Neural cell (in vitro differentiated cells): ENCODE data around the gene ZNF695. TPM values are rescaled to one million over a fixed set of nuclear protein-coding genes. Genes with fewer than 3 reads are reported as not detected.

Experiments used
- H2AFZ ChIP-seq: fragments of 200-600, 300-800 bp; sonication (generic), shearing (Covaris generic); 2 replicates; pipeline ENCODE4 v1.6.0; 2014; ENCODE audit warnings: low read depth, mild to moderate bottlenecking, antibody characterized with exemption, low read length, moderate library complexity
- H3F3A ChIP-seq: fragments of 200-600 bp; shearing (Covaris generic); 2 replicates; pipeline ENCODE4 v1.6.1; 2016; ENCODE audit warnings: mild to moderate bottlenecking, moderate library complexity, mixed read lengths, antibody characterized with exemption, low read length; ENCODE audit not compliant: insufficient read depth, poor library complexity, severe bottlenecking
- H3K27ac ChIP-seq: fragments of 200-600, 300-800 bp; sonication (generic), shearing (Covaris generic); 2 replicates; pipeline ENCODE4 v1.5.1; 2014; ENCODE audit warnings: mild to moderate bottlenecking, low read length, moderate library complexity
- H3K27me3 ChIP-seq: fragments of 300-800, 200-600 bp; sonication (generic), shearing (Covaris generic); 2 replicates; pipeline ENCODE4 v1.6.0; 2014; ENCODE audit warnings: mild to moderate bottlenecking, low read depth, low read length, moderate library complexity; ENCODE audit not compliant: insufficient read depth
- H3K36me3 ChIP-seq: fragments of 300-800, 200-600 bp; sonication (generic), shearing (Covaris generic); 2 replicates; pipeline ENCODE4 v1.5.1; 2014; ENCODE audit warnings: mild to moderate bottlenecking, antibody characterized with exemption, low read length, moderate library complexity; ENCODE audit not compliant: insufficient read depth
- H3K4me2 ChIP-seq: fragments of 300-800, 200-600 bp; sonication (generic), shearing (Covaris generic); 2 replicates; pipeline ENCODE4 v1.6.0; 2014; ENCODE audit warnings: mild to moderate bottlenecking, low read length
- H3K4me3 ChIP-seq: fragments of 300-800, 200-600 bp; sonication (generic), shearing (Covaris generic); 2 replicates; pipeline ENCODE4 v1.5.1; 2014; ENCODE audit warnings: mild to moderate bottlenecking, low read length, moderate library complexity
- H3K79me2 ChIP-seq: fragments of 200-600 bp; shearing (Covaris generic); replicated peaks from 2 replicates; pipeline ENCODE4 v1.6.0; 2014; ENCODE audit warnings: mild to moderate bottlenecking, low read length, moderate library complexity; ENCODE audit not compliant: insufficient read depth
- H3K9ac ChIP-seq: fragments of 300-800, 200-600 bp; sonication (generic), shearing (Covaris generic); 2 replicates; pipeline ENCODE4 v1.6.1; 2016; ENCODE audit warnings: mild to moderate bottlenecking, low read length, mixed read lengths
- H3K9me2 ChIP-seq: fragments of 200-600 bp; shearing (Covaris generic); 2 replicates; pipeline ENCODE4 v1.6.1; 2016; ENCODE audit warnings: mild to moderate bottlenecking, low read length, mixed read lengths; ENCODE audit not compliant: insufficient read depth
- H3K9me3 ChIP-seq: fragments of 200-600, 300-800 bp; sonication (generic), shearing (Covaris generic); 2 replicates; pipeline ENCODE4 v1.6.1; 2016; ENCODE audit warnings: mild to moderate bottlenecking, mixed run types, low read length, moderate library complexity, mixed read lengths
- H4K20me1 ChIP-seq: fragments of 200-600 bp; shearing (Covaris generic); 2 replicates; pipeline ENCODE4 v1.6.1; 2016; ENCODE audit warnings: mild to moderate bottlenecking, mixed run types; ENCODE audit not compliant: insufficient read depth
- EP300 ChIP-seq: fragments of 450-650 bp; conservative IDR thresholded peaks from 2 replicates; pipeline ENCODE4 v1.6.1; 2014; ENCODE audit warnings: antibody characterized with exemption, mild to moderate bottlenecking, moderate library complexity; ENCODE audit not compliant: poor library complexity, severe bottlenecking
- EZH2 ChIP-seq: fragments of 200-600, 300-800 bp; shearing (Covaris generic), sonication (generic); IDR thresholded peaks from 2 replicates; pipeline ENCODE4 v1.6.1; 2014; ENCODE audit warnings: antibody characterized with exemption, low read length, borderline replicate concordance, mild to moderate bottlenecking; ENCODE audit not compliant: insufficient read depth, poor library complexity, severe bottlenecking
- MXI1 ChIP-seq: fragments of 450-650 bp; conservative IDR thresholded peaks from 2 replicates; pipeline ENCODE4 v1.6.1; 2014; ENCODE audit warnings: antibody characterized with exemption, mild to moderate bottlenecking; ENCODE audit not compliant: poor library complexity, severe bottlenecking
- POLR2AphosphoS5 ChIP-seq: IDR thresholded peaks from 2 replicates; pipeline ENCODE4 v1.6.1; 2012
- RAD21 ChIP-seq: fragments of 450-650 bp; conservative IDR thresholded peaks from 2 replicates; pipeline ENCODE4 v1.6.1; 2014; ENCODE audit warnings: antibody characterized with exemption, mild to moderate bottlenecking, moderate library complexity
- REST ChIP-seq: IDR thresholded peaks from 2 replicates; pipeline ENCODE4 v1.6.1; 2012; ENCODE audit warnings: borderline replicate concordance
- SMC3 ChIP-seq: fragments of 450-650 bp; conservative IDR thresholded peaks from 2 replicates; pipeline ENCODE4 v1.6.1; 2014; ENCODE audit warnings: antibody characterized with exemption, mild to moderate bottlenecking, moderate library complexity; ENCODE audit not compliant: poor library complexity
- TAF1 ChIP-seq: IDR thresholded peaks from 2 replicates; pipeline ENCODE4 v1.6.1; 2012; ENCODE audit warnings: low read depth
- polyA plus RNA-seq: library from polyadenylated mRNA; depleted of rRNA; stranded (reverse); fragments of >200 nt; gene quantifications from 2 replicates; pipeline ENCODE4 v1.2.3, GENCODE V29; 2014
- TF ChIP-seq, protein P1 (sequence below): fragments of 450-650 bp; IDR thresholded peaks from 2 replicates; pipeline ENCODE4 v1.5.1; 2014; ENCODE audit warnings: antibody characterized with exemption, mild to moderate bottlenecking, moderate library complexity; ENCODE audit not compliant: poor library complexity, severe bottlenecking

ZNF695 gene
- polyA plus RNA-seq, 1 donor from 2014 or later, result 8.4 TPM

GRCh38 chr1:246954126-246954525 is 53.7 kb downstream of the ZNF695 start:
- no peaks in the 10 kb centered on the region for H3F3A ChIP-seq
- H3K79me2 ChIP-seq, result no peaks in the 10 kb centered on the region
- no peaks in the 10 kb centered on the region for H4K20me1 ChIP-seq
- no peaks in the 10 kb centered on the region for H3K9me2 ChIP-seq
- H3K9ac ChIP-seq, result no peak overlapping the region
- TF ChIP-seq MXI1, result no peak
- no peak for TF ChIP-seq TAF1
- no peak for TF ChIP-seq SMC3
- TF ChIP-seq, protein P1, sequence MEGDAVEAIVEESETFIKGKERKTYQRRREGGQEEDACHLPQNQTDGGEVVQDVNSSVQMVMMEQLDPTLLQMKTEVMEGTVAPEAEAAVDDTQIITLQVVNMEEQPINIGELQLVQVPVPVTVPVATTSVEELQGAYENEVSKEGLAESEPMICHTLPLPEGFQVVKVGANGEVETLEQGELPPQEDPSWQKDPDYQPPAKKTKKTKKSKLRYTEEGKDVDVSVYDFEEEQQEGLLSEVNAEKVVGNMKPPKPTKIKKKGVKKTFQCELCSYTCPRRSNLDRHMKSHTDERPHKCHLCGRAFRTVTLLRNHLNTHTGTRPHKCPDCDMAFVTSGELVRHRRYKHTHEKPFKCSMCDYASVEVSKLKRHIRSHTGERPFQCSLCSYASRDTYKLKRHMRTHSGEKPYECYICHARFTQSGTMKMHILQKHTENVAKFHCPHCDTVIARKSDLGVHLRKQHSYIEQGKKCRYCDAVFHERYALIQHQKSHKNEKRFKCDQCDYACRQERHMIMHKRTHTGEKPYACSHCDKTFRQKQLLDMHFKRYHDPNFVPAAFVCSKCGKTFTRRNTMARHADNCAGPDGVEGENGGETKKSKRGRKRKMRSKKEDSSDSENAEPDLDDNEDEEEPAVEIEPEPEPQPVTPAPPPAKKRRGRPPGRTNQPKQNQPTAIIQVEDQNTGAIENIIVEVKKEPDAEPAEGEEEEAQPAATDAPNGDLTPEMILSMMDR, result no peak
- TF ChIP-seq EZH2, result no peak
- TF ChIP-seq RAD21, result no peak
- TF ChIP-seq EP300, result no peak
- TF ChIP-seq POLR2AphosphoS5, result no peak
- TF ChIP-seq REST, result no peak
- no peak overlapping the region for H3K27ac ChIP-seq
- no peak overlapping the region for H3K4me3 ChIP-seq
- no peaks in the 10 kb centered on the region for H3K27me3 ChIP-seq
- no peaks in the 10 kb centered on the region for H3K9me3 ChIP-seq
- no peak overlapping the region for H2AFZ ChIP-seq
- no peak overlapping the region for H3K4me2 ChIP-seq
- H3K36me3 ChIP-seq, result no peaks in the 10 kb centered on the region

DNA sequence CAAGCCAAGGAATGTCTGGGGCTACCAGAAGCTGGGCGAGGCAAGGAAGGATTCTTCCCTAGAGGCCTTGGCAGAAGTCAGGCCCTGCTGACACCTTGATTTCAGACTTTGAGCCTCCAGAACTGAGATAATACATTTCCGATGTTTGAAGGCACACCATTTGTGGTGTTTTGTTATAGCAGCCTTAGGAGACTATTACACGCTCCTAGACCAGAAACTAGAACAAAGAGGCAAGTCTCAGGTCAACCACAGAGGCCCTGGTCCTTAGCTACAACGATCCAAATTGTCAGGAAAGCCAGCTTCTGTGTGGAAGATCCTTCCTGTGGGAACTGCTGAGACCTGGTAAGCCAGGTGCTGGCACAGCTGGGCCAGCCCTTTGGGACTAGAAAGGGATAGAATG is 56.4 kb downstream of the ZNF695 start:
- Histone ChIP-seq H4K20me1 (no peaks in the 10 kb centered on the region), H3K9me3 (no peaks in the 10 kb centered on the region), H3K4me2 (no peak overlapping the region), H3F3A (no peaks in the 10 kb centered on the region), H3K27ac (no peak overlapping the region), H3K4me3 (no peak overlapping the region), H3K79me2 (no peaks in the 10 kb centered on the region), H3K36me3 (no peaks in the 10 kb centered on the region), H3K27me3 (no peaks in the 10 kb centered on the region), H3K9ac (no peak overlapping the region), H3K9me2 (no peaks in the 10 kb centered on the region), H2AFZ (no peak overlapping the region)
- TF ChIP-seq MXI1, result no peak
- no peak for TF ChIP-seq SMC3
- TF ChIP-seq REST, result no peak
- TF ChIP-seq, protein P1, result no peak
- TF ChIP-seq EZH2, result no peak
- no peak for TF ChIP-seq TAF1
- no peak for TF ChIP-seq EP300
- no peak for TF ChIP-seq RAD21
- TF ChIP-seq POLR2AphosphoS5, result no peak
